SH-SY5Y (cell line): Measurements from ENCODE around the gene HS3ST3A1.

Source experiments
- GATA2 ChIP-seq: IDR thresholded peaks from 2 replicates; pipeline ENCODE4 v1.6.1; 2011; ENCODE audit warnings: mild to moderate bottlenecking, low read depth, low read length
- GATA3 ChIP-seq: IDR thresholded peaks from 2 replicates; pipeline ENCODE4 v1.6.1; 2011; ENCODE audit warnings: low read depth, mild to moderate bottlenecking, low read length, moderate library complexity

GRCh38 chr17:13569398-13570123, 32.2 kb downstream of the HS3ST3A1 start:
- TF ChIP-seq GATA2 (no peak), GATA3 (no peak)
